SH-SY5Y (cell line): ENCODE results near the gene HK2.

ENCODE experiments used
- GATA2 ChIP-seq: IDR thresholded peaks from 2 replicates; pipeline ENCODE4 v1.6.1; 2011; ENCODE audit warnings: mild to moderate bottlenecking, low read depth, low read length
- GATA3 ChIP-seq: IDR thresholded peaks from 2 replicates; pipeline ENCODE4 v1.6.1; 2011; ENCODE audit warnings: low read depth, mild to moderate bottlenecking, low read length, moderate library complexity

DNA sequence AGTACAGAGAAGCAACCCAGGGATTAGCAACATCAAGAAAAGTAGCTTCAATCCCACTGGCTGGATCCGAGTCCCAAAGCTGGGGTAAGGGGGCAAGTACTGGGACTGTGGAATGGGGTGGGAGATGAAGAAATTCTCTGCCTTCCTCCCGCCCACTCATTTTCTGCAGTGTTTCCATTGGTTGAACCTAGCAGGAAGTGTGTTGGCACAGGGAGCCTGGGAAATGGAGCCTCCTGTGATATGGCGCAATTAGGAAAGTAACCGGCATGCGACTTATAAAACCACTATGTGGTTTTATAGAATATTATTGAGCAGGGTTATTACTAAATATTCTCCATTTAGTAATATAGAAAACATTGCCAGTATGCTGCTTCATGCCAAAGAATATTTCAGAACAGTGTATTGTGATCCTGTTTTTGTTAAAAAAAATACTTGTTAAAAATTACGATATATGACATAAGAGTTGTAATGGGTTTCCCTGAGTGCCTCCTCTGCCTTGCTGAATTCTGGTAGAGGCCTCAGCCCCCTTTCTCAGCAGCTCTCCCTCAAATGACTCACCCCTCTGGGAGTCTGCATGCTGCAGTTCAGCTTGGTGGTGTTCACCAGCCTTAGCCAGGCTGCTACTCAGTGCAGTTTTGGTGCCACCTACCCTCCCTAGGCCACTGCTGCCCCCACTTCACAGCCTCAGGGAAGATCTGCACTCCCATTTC lies 60.5 kb downstream of the HK2 start:
- TF ChIP-seq GATA3 = no peak
- TF ChIP-seq GATA2 = no peak
